ENCODE results near the gene VAMP5. TPM values are rescaled to one million over a fixed set of nuclear protein-coding genes. Genes with fewer than 3 reads are reported as not detected.
"Not testable (repeated sequence)": the region's sequence is repeated elsewhere in the genome, so short reads cannot be mapped to it uniquely, and the experiment has no call there.

Gene VAMP5
- total RNA-seq, 2 donors from 2014 or later = 30.5 to 50.7 TPM

GRCh38 chr2:85595301-85596025 lies 11.2 kb downstream of the VAMP5 start, which contains the start of gene RNF181:
Gene RNF181, plus strand, starts transcription at chr2:85595745. Its CDS starts 19 bp downstream, at chr2:85595764.
- ATAC-seq (peak; percentile 99 to 100), DNase-seq (ENCODE audit: low spot score) (peak; percentile 95)
- Mint-ChIP-seq H3K4me3 (peak within 1 kb of the TSS; percentile 99), H3K4me1 (ENCODE audit: low read depth in 2 of 2) (peaks cover 26 to 31% of the 10 kb centered on the region in 2 donors), H3K27me3 (no peaks in the 10 kb centered on the region), H3K36me3 (no peaks in the 10 kb centered on the region), H3K9me3 (no peaks in the 10 kb centered on the region), H3K27ac (peak within 1 kb of the TSS; percentile 91 to 100)

GRCh38 chr2:85596026-85596333 lies 11.7 kb downstream of the VAMP5 start:
- Mint-ChIP-seq H3K36me3 (no peaks in the 10 kb centered on the region), H3K4me1 (ENCODE audit: low read depth in 2 of 2) (peaks cover 26 to 31% of the 10 kb centered on the region in 2 donors), H3K4me3 (peak overlapping the region; percentile 99), H3K27me3 (no peaks in the 10 kb centered on the region), H3K27ac (peak overlapping the region; percentile 91 to 100), H3K9me3 (no peaks in the 10 kb centered on the region)
- peak; percentile 60 for DNase-seq (ENCODE audit: low spot score)
- no peak for ATAC-seq

GRCh38 chr2:85596486-85597143 lies 12.4 kb downstream of the VAMP5 start:
- H3K4me1 Mint-ChIP-seq (ENCODE audit: low read depth in 2 of 2) = peaks cover 26 to 30% of the 10 kb centered on the region in 2 donors

GRCh38 chr2:85597241-85597640 lies 13.0 kb downstream of the VAMP5 start:
- Mint-ChIP-seq H3K27ac (peak overlapping the region in 1 of 2 donors; percentile 100), H3K4me1 (ENCODE audit: low read depth in 2 of 2) (peaks cover 26 to 31% of the 10 kb centered on the region in 2 donors), H3K9me3 (no peaks in the 10 kb centered on the region), H3K27me3 (no peaks in the 10 kb centered on the region), H3K36me3 (no peaks in the 10 kb centered on the region), H3K4me3 (peak overlapping the region; percentile 99)
- no peak for DNase-seq (ENCODE audit: low spot score)
- ATAC-seq = no peak

More at GRCh38 chr2:85596486-85597143, 12.4 kb downstream of the VAMP5 start:
- H3K36me3 Mint-ChIP-seq = no peaks in the 10 kb centered on the region
- no peaks in the 10 kb centered on the region for H3K27me3 Mint-ChIP-seq
- DNase-seq (ENCODE audit: low spot score) (no peak), ATAC-seq (no peak)
- H3K9me3 Mint-ChIP-seq = no peaks in the 10 kb centered on the region
- H3K4me3 Mint-ChIP-seq = peak overlapping the region; percentile 99
- peak overlapping the region; percentile 91 to 100 for H3K27ac Mint-ChIP-seq

DNA sequence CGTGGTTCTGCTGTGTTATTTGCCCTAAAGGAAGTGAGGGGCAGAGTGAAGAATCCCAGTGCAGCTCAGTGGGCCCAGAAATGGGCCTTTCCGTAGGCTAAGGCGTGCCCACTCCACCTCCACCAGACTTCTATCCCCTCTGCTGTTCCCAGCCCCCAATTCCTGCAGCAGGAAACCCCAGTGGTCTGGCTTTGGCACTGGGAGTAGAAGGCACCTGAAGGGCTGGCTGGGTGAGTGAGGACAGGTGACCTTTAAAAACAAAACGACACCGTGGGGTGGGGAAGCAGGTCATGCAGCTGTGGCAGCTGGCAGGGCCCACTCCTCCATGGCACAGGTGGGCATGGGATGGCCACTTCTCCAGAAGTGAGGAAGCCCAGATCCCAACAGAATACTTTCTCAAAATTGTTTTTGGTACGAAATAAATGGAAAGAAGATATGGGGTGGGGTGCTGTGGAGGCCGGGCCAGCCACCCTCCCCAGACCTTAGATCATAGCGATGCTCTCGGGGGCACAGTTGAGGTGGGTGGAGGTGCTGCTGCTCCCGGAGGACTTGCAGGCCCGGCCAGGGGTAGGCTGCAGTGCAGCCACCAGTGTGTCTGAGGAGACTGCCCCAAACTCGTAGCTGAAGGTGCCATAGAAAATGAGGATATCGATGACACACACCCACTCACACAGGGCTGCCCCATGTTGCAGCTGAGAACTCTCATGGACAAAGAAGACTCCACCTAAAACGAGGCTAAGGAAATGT lies 14.5 kb downstream of the VAMP5 start:
- Mint-ChIP-seq H3K36me3 (no peaks in the 10 kb centered on the region), H3K27ac (no peak overlapping the region), H3K9me3 (no peaks in the 10 kb centered on the region), H3K4me1 (ENCODE audit: low read depth in 2 of 2) (peaks cover 34 to 36% of the 10 kb centered on the region in 2 donors), H3K27me3 (no peaks in the 10 kb centered on the region), H3K4me3 (no peak overlapping the region)
- ATAC-seq = no peak
- peak; percentile 18 for DNase-seq (ENCODE audit: low spot score)

DNA sequence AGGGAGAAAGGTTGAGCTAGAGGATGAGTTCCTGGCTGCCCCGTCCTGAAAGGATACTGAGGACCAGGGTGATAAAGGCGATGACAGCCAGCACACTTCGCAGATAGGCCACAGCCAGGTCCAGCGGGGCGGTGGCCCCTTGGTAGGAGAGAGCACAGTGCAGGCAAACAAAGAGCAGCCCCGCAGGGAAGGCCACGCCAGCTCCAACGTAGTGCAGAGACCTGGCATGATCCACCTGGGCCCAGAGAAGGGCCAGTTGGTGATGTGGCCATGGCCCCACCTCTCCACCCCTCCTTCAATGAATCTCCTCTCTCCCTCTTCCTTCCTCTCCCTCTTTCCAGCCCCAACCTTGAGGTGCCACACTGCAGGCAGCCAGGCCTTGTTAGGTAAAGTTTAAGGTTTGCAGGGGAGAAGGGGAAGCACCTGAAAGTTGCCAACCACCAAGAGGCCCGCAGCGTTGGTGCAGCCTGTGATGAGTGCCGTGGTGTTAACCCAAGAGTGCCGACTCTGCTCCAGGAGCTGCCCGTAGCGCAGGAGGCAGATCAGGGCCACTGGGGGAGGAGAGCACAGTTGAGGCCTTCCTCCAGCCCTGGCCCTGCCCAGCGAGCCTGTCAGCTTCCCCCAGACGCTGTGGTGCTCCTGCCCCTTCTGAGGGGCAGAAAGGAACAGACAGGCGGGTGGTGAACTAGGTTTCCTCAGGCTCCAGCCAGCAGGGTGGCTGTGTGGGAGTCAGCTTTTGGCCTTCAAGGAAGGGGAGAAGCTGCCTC lies 15.4 kb downstream of the VAMP5 start:
- ATAC-seq = no peak
- no peaks in the 10 kb centered on the region for H3K9me3 Mint-ChIP-seq
- no peak overlapping the region for H3K27ac Mint-ChIP-seq
- H3K4me3 Mint-ChIP-seq = no peak overlapping the region
- H3K36me3 Mint-ChIP-seq = no peaks in the 10 kb centered on the region
- H3K4me1 Mint-ChIP-seq (ENCODE audit: low read depth in 2 of 2) = peaks cover 30% of the 10 kb centered on the region in 2 donors
- peak; percentile 23 for DNase-seq (ENCODE audit: low spot score)
- no peaks in the 10 kb centered on the region for H3K27me3 Mint-ChIP-seq

GRCh38 chr2:85600235-85600575 lies 16.0 kb downstream of the VAMP5 start:
- ATAC-seq (no peak), DNase-seq (ENCODE audit: low spot score) (peak; percentile 48)
- Mint-ChIP-seq H3K9me3 (no peaks in the 10 kb centered on the region), H3K27ac (peak overlapping the region in 1 of 2 donors; percentile 43), H3K4me1 (ENCODE audit: low read depth in 2 of 2) (peaks cover 27 to 29% of the 10 kb centered on the region in 2 donors), H3K4me3 (no peak overlapping the region), H3K36me3 (no peaks in the 10 kb centered on the region), H3K27me3 (no peaks in the 10 kb centered on the region)

- no peak for DNase-seq (ENCODE audit: low spot score)
- ATAC-seq = no peak
- Mint-ChIP-seq H3K36me3 (no peaks in the 10 kb centered on the region), H3K27ac (peak overlapping the region in 1 of 2 donors; percentile 64), H3K27me3 (no peaks in the 10 kb centered on the region), H3K4me3 (peak overlapping the region; percentile 80), H3K4me1 (ENCODE audit: low read depth in 2 of 2) (peaks cover 19 to 20% of the 10 kb centered on the region in 2 donors), H3K9me3 (no peaks in the 10 kb centered on the region)
Observed at GRCh38 chr2:85600951-85601770, 16.9 kb downstream of the VAMP5 start.

DNA sequence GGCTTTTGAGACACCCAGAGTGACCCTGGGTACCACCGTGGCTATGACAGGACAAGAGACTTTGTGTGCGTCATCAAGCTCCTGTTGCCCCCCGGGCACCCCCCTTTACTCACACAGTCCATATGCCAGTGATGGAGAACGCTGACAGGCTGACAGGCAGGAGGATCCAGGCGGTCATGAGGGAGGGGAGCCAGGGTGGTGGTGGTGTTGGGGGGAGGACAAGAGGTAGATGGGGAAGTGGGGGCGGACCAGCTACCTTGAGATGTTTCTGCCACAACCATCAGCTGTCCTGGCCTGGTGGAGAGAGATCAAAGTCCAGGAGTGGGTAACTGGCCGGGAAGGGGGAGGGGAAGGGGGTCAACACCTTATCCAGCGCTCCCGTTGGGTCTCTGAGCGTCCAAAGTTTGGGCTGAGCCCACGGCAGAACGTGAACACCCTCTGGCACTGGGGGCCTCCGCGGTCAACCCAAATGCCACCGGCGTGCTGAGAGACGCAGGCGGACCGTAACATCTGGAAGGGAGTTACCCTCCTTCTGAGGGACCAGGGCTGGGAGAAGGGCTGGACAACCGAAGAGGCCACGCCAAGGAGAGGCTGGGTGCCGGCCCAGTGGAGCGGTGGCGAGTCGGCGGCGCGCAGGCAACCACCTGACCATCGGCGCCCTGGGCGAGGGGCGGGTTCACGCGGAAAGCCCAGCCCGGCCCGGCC lies 17.7 kb downstream of the VAMP5 start:
- ATAC-seq = peak; percentile 56 to 72
- peak overlapping the region; percentile 80 for H3K4me3 Mint-ChIP-seq
- H3K27ac Mint-ChIP-seq = peak overlapping the region in 1 of 2 donors; percentile 64
- peaks cover 11 to 15% of the 10 kb centered on the region in 2 donors for H3K4me1 Mint-ChIP-seq (ENCODE audit: low read depth in 2 of 2)
- no peaks in the 10 kb centered on the region for H3K36me3 Mint-ChIP-seq
- no peak for DNase-seq (ENCODE audit: low spot score)
- no peaks in the 10 kb centered on the region for H3K9me3 Mint-ChIP-seq
- H3K27me3 Mint-ChIP-seq = no peaks in the 10 kb centered on the region

- Mint-ChIP-seq H3K4me3 (peak within 1 kb of the TSS; percentile 89), H3K9me3 (no peaks in the 10 kb centered on the region), H3K36me3 (no peaks in the 10 kb centered on the region), H3K27me3 (no peaks in the 10 kb centered on the region), H3K27ac (peak within 1 kb of the TSS; percentile 15 to 76), H3K4me1 (ENCODE audit: low read depth in 2 of 2) (peaks cover 11 to 12% of the 10 kb centered on the region in 2 donors)
- DNase-seq (ENCODE audit: low spot score) (peak; percentile 93), ATAC-seq (peak; percentile 98 to 99)
Observed at GRCh38 chr2:85602476-85603234, 18.4 kb downstream of the VAMP5 start, which contains the start of gene TMEM150A. Gene TMEM150A, minus strand, starts transcription at chr2:85602698. Its CDS starts 750 bp downstream, at chr2:85601948.

- H3K27me3 Mint-ChIP-seq; H3K36me3 Mint-ChIP-seq; H3K9me3 Mint-ChIP-seq; H3K27ac Mint-ChIP-seq; DNase-seq (ENCODE audit: low spot score); ATAC-seq: not testable (repeated sequence)
- peaks cover 10 to 17% of the 10 kb centered on the region in 2 donors for H3K4me1 Mint-ChIP-seq (ENCODE audit: low read depth in 2 of 2)
- H3K4me3 Mint-ChIP-seq = peak overlapping the region; percentile 89
Observed at GRCh38 chr2:85604133-85604444, 19.9 kb downstream of the VAMP5 start.
